Vagina (tissue), 2 donors: Measurements from ENCODE around the gene AP1S1. TPM values are rescaled to one million over a fixed set of nuclear protein-coding genes. Genes with fewer than 3 reads are reported as not detected.
"Not testable (repeated sequence)": the region's sequence is repeated elsewhere in the genome, so short reads cannot be mapped to it uniquely, and the experiment has no call there.

ENCODE experiments used
- DNase-seq, 2 donors: peaks; one replicate each; pipeline ENCODE4 v3.0.0-alpha.2; 2017; ENCODE audit errors: extremely low spot score in 2 of 2
- H3K27ac ChIP-seq: fragments of 200-600 bp; sonication (generic); one replicate; pipeline ENCODE4 v1.5.1; 2019
- H3K27me3 ChIP-seq: fragments of 200-600 bp; sonication (generic); one replicate; pipeline ENCODE4 v1.5.1; 2019
- H3K36me3 ChIP-seq, 2 donors: fragments of 200-600 bp; sonication (generic); one replicate each; pipeline ENCODE4 v1.5.1; 2017 to 2019
- H3K4me1 ChIP-seq: fragments of 200-600 bp; sonication (generic); one replicate; pipeline ENCODE4 v1.5.1; 2019
- H3K4me3 ChIP-seq, 2 donors: fragments of 200-600 bp; sonication (generic); 1 replicate in 1 of 2; 2 replicates in 1 of 2; pipeline ENCODE4 v1.5.1; 2016 to 2019
- H3K9me3 ChIP-seq: fragments of 200-600 bp; sonication (generic); one replicate; pipeline ENCODE4 v1.5.1; 2019
- POLR2A ChIP-seq, 2 donors: fragments of 450-650 bp; IDR thresholded peaks; one replicate each; pipeline ENCODE4 v1.6.1; 2017; ENCODE audit warnings: antibody characterized with exemption in 2 of 2, mild to moderate bottlenecking in 2 of 2, moderate library complexity in 2 of 2
- POLR2AphosphoS5 ChIP-seq, 2 donors: sonication (generic); formaldehyde crosslinking; IDR thresholded peaks; one replicate each; pipeline ENCODE4 v1.9.0; 2017; ENCODE audit warnings: antibody characterized with exemption in 2 of 2, mild to moderate bottlenecking in 2 of 2, low read depth in 1 of 2; ENCODE audit not compliant: insufficient read depth in 1 of 2
- intact Hi-C: fragments of 100-400 bp; cut with DNase I; formaldehyde crosslinking; loops from one replicate; pipeline ENCODE4 v1.15.1; 2023
- total RNA-seq: library from RNA; depleted of rRNA; stranded (reverse); fragments of >200 nt; gene quantifications from one replicate; pipeline ENCODE4 v1.2.3, GENCODE V29; 2016
- TF ChIP-seq, protein P1 (sequence below), 3 experiments: fragments of 450-650 bp in 2 of 3; fragments of 200-600 bp in 1 of 3; sonication (generic) in 1 of 3; IDR thresholded peaks; one replicate each; pipeline ENCODE4 v1.5.1; 2017 to 2019; ENCODE audit warnings: antibody characterized with exemption in 3 of 3, mild to moderate bottlenecking in 2 of 3, moderate library complexity in 2 of 3

Gene AP1S1
- total RNA-seq, 1 donor from 2014 or later: 42.5 TPM

DNA sequence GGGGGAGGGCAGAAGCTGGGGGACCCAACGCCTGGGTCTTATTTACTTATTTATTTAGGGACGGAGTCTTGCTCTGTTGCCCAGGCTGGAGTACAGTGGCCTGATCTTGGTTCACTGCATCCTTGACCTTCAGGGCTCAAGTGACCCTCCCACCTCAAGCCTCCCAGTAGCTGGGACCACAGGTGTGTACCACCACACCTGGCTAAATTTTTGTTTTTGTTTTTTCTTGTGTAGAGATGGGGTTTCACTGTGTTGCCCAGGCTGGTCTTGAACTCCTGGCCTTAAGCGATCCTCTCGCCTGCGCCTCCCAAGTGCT is 48.3 kb downstream of the AP1S1 start:
- no peaks in the 10 kb centered on the region for H3K9me3 ChIP-seq
- no peak overlapping the region for H3K27ac ChIP-seq
- peaks cover 0 to 2% of the 10 kb centered on the region in 2 donors for H3K36me3 ChIP-seq
- no peak for DNase-seq
- intact Hi-C loops: no loop called here
- H3K27me3 ChIP-seq: no peaks in the 10 kb centered on the region
- H3K4me1 ChIP-seq: peaks cover 8% of the 10 kb centered on the region
- no peak overlapping the region for H3K4me3 ChIP-seq
- TF ChIP-seq POLR2AphosphoS5 (IDR thresholded peaks at IDR 0.05; ENCODE audit: insufficient read depth in 1 of 2, low read depth in 1 of 2): no peak

DNA sequence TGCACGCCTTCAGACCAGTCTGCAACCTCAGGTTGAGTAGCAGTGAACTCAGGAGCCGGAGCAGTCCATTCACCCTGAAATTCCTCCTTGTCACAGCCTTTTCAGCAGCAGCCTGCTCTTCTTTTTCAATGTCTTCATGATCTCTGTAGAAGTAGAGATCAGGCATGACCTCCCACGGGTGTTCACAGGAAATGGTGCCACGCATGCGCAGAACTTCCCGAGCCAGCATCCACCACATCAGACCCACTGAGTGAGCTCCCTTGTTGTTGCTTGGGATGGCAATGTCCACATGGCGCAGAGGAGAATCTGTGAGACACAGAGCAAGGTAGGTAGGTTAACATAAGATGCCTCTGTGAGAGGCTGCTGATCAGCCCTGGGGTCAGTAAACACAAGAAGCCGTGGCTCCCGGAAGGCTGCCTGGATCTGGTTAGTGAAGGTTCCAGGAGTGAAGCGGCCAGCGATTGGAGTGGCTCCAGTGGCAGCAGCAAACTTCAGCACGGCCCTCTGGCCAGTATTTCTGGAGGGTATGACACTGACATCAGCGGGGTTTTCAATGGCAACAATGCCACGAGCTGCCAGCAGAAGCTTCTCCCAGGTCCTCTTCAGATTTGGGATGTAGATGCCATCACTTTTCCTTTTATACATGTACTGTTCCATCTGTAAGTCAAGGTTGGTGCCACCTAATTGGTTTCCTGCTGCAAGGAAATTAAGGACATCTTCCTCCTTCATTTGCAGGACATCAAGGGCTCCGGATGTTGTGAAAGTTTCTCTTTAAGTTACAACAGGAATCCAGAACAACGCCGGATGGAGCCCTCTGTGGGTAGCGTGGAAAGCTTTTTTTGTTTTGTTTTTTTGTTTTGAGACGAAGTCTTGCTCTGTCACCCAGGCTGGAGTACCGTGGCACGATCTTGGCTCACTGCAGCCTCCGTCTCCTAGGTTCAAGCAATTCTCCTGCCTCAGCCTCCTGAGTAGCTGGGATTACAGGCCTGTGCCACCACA is 49.8 kb downstream of the AP1S1 start:
- H3K4me1 ChIP-seq, intact Hi-C loops, H3K4me3 ChIP-seq, H3K27me3 ChIP-seq, H3K36me3 ChIP-seq, H3K27ac ChIP-seq, DNase-seq, H3K9me3 ChIP-seq: not testable (repeated sequence)

DNA sequence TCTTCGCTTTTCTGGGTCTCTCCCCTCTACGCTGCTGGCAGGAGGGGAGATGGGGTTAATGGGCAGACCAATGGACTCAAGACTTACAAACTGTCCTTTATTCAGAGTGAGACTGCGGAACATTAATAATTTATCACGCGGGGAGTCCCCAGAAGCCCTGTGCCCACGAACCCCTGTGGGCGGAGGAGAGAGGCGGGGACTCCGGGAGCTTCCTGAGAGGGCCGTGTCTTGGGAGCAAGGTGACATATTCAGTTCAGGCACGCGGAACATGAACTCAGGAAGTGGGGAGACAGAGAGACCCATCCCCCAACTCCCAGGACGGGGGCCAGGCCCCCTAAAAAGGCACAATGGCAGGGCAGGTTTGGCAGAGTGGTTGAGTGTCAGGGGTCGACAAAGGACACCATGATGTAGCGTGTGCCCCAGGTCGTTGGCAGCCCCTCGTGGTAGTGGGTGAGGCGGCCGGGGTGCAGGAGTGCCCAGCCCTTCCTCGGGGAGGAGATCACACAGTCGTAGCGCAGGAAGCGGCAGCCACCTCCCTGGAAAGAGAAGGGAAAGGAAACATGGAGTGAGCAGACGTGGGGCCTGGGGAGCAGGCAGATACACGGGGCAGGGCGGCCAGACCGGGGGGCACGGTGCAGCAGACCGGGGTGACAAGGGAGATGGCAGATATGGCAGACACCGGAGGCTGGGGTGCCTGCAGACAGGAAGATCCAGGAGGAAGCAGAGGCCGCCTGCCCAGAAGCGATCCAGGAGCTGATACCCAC is 51.8 kb downstream of the AP1S1 start:
- H3K27me3 ChIP-seq: no peaks in the 10 kb centered on the region
- peaks cover 8% of the 10 kb centered on the region for H3K4me1 ChIP-seq
- no peaks in the 10 kb centered on the region for H3K9me3 ChIP-seq
- no peak overlapping the region for H3K27ac ChIP-seq
- H3K4me3 ChIP-seq: no peak overlapping the region
- intact Hi-C loops: no loop called here
- peaks cover 0 to 28% of the 10 kb centered on the region in 2 donors for H3K36me3 ChIP-seq
- DNase-seq: no peak
- TF ChIP-seq POLR2AphosphoS5 (IDR thresholded peaks at IDR 0.05; ENCODE audit: insufficient read depth in 1 of 2, low read depth in 1 of 2) (no peak), POLR2A (IDR thresholded peaks at IDR 0.05) (no peak)
- TF ChIP-seq, protein P1, sequence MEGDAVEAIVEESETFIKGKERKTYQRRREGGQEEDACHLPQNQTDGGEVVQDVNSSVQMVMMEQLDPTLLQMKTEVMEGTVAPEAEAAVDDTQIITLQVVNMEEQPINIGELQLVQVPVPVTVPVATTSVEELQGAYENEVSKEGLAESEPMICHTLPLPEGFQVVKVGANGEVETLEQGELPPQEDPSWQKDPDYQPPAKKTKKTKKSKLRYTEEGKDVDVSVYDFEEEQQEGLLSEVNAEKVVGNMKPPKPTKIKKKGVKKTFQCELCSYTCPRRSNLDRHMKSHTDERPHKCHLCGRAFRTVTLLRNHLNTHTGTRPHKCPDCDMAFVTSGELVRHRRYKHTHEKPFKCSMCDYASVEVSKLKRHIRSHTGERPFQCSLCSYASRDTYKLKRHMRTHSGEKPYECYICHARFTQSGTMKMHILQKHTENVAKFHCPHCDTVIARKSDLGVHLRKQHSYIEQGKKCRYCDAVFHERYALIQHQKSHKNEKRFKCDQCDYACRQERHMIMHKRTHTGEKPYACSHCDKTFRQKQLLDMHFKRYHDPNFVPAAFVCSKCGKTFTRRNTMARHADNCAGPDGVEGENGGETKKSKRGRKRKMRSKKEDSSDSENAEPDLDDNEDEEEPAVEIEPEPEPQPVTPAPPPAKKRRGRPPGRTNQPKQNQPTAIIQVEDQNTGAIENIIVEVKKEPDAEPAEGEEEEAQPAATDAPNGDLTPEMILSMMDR (IDR thresholded peaks at IDR 0.05): no peak

DNA sequence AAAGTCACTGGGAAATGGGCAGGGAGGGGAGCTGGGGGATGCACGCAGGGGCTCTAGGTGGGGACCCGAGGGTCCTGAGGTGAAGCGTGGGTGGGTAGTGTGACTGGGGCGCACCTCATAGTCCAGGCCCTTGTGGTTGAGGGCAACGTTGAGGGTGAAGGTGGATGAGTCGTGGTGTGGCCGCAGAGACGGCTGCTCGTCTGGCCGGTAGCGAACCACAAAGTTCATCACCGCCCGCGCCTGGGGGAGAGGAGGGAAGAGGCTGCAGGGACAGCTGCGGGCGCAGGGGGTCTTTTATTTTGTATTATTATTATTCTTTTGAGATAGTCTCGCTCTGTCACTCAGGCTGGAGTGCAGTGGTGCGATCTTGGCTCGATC is 52.4 kb downstream of the AP1S1 start:
- peaks cover 0 to 33% of the 10 kb centered on the region in 2 donors for H3K36me3 ChIP-seq
- no peak overlapping the region for H3K4me3 ChIP-seq
- DNase-seq: no peak

DNA sequence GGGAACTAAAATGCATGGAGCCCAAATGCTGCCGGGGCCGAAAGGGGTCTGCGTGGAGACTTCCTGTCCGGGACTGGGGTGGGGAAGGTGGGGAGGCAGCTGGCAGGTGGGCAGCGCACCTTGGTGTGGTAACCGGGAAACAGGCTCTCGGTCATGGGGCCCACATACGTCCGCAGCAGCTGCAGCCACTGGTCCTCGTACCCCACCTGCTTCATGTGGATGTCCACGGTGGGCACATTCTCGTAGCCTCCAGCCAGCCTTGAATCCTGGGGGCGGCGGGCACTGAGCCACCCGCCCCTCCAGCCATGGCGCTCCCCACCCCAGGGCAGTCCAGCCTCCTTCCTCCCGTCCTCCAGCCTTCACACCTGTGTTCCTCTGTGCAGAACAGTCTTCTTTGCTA is 53.2 kb downstream of the AP1S1 start:
- intact Hi-C loops: no loop called here
- H3K9me3 ChIP-seq: no peaks in the 10 kb centered on the region
- no peak for DNase-seq
- H3K4me3 ChIP-seq: no peak overlapping the region
- H3K4me1 ChIP-seq: no peaks in the 10 kb centered on the region
- no peaks in the 10 kb centered on the region for H3K27me3 ChIP-seq
- no peak overlapping the region for H3K27ac ChIP-seq
- TF ChIP-seq POLR2AphosphoS5 (IDR thresholded peaks at IDR 0.05; ENCODE audit: insufficient read depth in 1 of 2, low read depth in 1 of 2) (no peak), POLR2A (IDR thresholded peaks at IDR 0.05) (no peak)
- TF ChIP-seq, protein P1 (IDR thresholded peaks at IDR 0.05): no peak
- H3K36me3 ChIP-seq: peaks cover 0 to 41% of the 10 kb centered on the region in 2 donors

More for the DNA sequence above, 52.4 kb downstream of the AP1S1 start:
- no peaks in the 10 kb centered on the region for H3K9me3 ChIP-seq
- H3K27me3 ChIP-seq: no peaks in the 10 kb centered on the region
- intact Hi-C loops: no loop called here
- no peak overlapping the region for H3K27ac ChIP-seq
- TF ChIP-seq POLR2A (IDR thresholded peaks at IDR 0.05) (no peak), POLR2AphosphoS5 (IDR thresholded peaks at IDR 0.05; ENCODE audit: insufficient read depth in 1 of 2, low read depth in 1 of 2) (no peak)
- TF ChIP-seq, protein P1 (IDR thresholded peaks at IDR 0.05): no peak
- H3K4me1 ChIP-seq: peaks cover 6% of the 10 kb centered on the region
